Suppressor macrophage treated with lipopolysaccharide for 1 hour (primary cell): Measurements from ENCODE around the gene SLC39A2.

Experiments
- DNase-seq, 3 donors: peaks; one replicate each; pipeline ENCODE4 v3.0.0-alpha.2; 2020 to 2022

SLC39A2 gene

GRCh38 chr14:21049271-21049673 lies 50.2 kb downstream of the SLC39A2 start:
- no peak for DNase-seq

- peak in 1 of 3 donors; percentile 43 for DNase-seq
Measured at GRCh38 chr14:21050597-21050996, 51.5 kb downstream of the SLC39A2 start.
